Stimulated activated CD4-positive, alpha-beta T cell treated with anti-CD3 and anti-CD28 coated beads, TNF-alpha, amount 100 ng/mL, for 24 hours (primary cell): ENCODE data around the gene IL11.

Source experiments
- DNase-seq, 3 experiments: peaks; one replicate each; pipeline ENCODE4 v3.0.0-alpha.2; 2020; ENCODE audit warnings: low read depth in 3 of 3

The IL11 gene

DNA sequence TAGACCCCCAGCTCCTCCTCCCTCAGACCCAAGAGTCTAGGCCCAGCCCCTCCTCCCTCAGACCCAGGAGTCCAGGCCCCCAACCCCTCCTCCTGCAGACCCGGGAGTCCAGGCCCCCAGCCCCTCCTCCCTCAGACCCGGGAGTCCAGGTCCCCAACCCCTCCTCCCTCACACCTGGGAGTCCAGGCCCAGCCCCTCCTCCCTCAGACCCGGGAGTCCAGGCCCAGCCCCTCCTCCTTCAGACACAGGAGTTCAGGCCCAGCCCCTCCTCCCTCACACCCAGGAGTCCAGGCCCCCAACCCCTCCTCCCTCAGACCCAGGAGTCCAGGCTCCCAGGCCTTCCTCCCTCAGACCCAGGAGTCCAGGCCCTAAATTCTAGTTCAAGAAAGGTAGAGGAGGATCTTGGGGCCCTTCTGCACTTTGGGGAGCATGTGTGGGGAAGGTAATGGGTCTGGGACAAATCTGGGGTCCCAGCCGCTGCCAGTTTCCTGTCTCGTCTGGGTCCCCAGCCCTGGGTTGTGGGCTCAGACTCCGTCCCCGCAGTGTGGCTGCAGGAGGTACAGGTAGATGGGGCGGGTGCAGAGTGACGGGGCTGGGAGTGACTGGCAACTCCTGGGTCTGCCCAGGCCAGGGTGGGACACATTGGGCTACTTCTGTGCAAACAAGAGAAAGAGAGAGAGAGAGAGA is 3.2 kb upstream of the IL11 start:
- DNase-seq: no peak

GRCh38 chr19:55372316-55373081 is 2.2 kb upstream of the IL11 start:
- DNase-seq: no peak

- peak in 1 of 3 experiments; percentile 33 for DNase-seq
Observed at GRCh38 chr19:55369653-55370304, 484 bp downstream of the IL11 start.

DNA sequence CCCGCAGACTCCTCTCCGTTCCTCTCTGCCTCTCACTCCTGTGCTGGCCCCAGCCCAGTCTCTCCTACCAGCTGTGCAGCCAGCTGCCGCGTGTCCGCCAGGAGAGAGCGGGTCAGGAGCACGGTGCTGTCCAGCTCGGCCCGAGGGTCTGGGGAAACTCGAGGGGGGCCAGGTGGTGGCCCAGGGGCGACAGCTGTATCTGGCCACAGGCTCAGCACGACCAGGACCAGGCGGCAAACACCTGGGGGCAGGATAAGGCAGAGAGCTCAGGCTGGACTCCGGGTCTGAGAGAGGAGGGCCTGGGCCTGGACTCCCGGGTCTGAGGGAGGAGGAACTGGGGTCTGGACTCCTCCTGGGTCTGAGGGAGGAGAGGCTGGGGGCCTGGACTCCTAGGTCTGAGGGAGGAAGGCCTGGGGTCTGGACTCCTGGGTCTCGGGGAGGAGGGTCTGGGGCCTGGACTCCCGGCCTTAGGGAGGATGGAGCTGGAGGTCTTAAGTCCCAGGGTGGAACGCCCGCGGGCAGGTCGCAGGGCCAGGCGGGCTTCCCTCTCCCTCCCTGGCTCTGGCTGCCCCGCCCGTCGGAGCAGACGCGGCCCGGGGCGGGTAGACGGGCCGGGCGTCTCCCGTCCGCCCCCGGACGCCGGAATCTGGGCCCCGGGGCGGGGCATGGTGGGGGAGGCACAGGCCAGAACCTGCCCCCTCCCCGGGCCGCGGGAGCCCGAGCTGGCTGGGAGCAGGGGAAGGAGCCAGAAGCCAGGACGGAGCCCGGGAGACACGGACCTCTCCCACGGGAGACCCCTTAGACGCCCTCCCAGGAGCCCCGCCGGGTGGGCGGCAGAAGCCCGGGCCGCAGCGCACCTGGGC is 1.3 kb downstream of the IL11 start:
- DNase-seq: no peak

- DNase-seq: no peak
Observed at GRCh38 chr19:55368106-55368505, 2.2 kb downstream of the IL11 start.

DNA sequence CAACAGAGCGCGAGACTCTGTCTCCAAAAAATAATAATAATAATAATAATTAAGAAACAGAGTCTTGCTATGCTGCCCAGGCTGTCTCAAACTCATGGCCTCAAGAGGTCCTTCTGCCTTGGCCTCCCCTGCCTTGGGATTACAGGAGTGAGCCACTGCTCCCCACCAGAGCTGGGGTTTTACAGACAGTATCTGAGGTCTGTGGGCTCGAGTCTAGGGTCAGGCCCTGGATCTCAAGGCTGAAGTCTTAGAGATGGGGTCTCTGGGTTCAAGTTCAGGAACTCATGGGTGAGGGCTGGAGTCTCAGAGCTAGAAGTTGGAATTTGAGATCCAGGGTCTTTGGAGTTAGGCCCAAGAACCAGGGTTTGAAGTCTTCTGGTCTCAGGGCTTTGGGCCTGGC is 3.5 kb downstream of the IL11 start:
- DNase-seq: no peak

- no peak for DNase-seq
Observed at GRCh38 chr19:55365964-55366363, 4.3 kb downstream of the IL11 start.

DNA sequence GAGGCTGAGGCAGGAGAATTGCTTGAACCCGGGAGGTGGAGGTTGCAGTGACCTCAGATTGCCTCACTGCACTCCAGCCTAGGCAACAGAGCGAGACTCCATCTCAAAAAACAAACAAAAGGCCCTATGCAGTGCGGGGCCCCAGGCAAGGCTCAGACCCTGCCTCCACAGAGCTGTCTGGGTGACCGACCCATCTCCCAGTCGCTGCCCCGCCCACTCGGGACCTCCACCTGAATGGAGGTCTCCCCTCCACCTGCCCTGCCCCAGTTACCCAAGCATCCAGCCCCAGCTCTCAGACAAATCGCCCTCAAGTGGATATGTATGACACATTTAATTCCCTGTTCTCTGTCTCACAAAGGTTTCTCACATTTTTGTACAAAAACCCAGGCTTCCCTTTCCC is 5.0 kb downstream of the IL11 start:
- no peak for DNase-seq

DNA sequence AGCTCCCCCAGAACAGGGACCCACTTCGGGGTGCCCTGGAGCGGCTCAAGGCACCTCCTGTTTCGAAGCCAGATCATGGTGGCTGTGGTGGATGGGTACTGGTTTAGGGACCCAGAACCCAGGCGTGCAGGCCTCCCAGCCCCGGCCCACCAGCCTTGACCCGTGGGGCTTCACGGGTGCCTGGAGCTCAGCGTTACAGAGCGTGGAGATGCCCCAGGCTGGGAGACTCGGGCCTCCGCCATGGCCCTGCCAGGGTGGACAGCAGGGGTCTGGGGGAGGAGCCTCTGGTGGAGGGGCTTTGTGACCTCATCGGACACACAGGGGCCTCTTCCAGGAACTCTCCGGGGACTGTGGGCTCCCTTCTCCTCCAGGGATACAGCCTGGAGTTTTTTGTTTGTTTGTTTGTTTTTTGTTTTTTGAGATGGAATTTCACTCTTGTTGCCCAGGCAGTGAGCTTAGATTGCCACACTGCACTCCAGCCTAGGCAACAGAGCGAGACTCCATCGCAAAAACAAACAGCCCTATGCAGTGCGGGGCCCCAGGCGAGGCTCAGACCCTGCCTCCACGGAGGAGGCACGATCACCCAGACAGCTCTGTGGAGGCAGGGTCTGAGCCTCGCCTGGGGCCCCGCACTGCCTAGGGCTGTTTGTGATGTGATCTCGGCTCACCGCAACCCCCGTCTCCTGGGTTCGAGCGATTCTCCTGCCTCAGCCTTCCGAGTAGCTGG is 7.1 kb downstream of the IL11 start, which contains the start of gene GARIN5B:
Gene GARIN5B, minus strand, starts transcription at position 271 of the 727 bp plus-strand sequence. Its CDS starts 194 bp downstream, at position 77.
- no peak for DNase-seq

- DNase-seq: no peak
Observed at GRCh38 chr19:55362174-55362989, 7.9 kb downstream of the IL11 start.

- no peak for DNase-seq
Observed at GRCh38 chr19:55360902-55361301, 9.4 kb downstream of the IL11 start.

DNA sequence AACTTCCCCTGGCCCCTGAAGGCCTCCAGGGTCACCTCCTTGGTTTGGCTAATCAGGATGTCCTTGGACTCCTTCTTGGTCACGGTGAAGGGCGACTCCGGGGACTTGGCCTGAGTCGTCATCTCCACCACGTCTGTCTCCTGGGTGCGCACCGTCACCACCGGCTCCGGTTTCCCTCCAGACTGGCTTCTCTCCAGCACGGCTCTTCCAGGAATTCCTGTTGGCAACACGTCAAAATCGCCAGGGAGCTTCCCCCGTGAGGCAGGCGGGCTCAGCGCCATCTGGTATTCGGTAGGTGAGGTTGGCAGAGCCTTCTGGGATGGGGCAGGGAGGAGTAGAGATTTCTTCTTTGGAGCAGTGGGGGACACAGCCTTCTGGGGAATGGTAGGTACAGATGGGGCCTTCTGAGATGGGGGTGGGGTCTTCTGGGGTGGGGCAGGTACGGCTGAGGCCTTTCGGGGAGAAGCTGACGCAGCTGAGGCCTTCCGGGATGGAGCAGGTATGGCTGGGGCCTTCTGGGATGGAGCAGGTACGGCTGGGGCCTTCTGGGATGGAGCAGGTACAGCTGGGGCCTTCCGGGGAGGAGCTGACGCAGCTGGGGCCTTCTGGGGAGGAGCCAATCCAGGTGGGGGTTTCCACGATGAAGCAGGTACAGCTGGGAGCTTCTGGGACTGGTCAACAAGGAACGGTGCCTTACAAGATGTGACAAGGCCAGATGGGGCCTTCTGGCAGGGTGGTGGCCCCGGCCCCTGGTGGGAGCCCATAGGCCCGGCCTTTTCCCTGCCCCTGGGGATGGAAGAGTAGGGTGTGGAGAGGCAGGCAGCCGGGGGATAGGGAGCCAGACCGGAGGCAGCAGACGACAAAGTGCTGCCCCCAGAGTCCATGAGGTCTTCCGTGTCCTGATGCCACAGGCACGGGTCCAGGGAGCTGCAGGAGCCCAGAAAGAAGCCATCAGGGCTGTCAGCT is 11.0 kb downstream of the IL11 start:
- no peak for DNase-seq

GRCh38 chr19:55358493-55358892 is 11.8 kb downstream of the IL11 start:
- DNase-seq: no peak

GRCh38 chr19:55355213-55355821 is 14.9 kb downstream of the IL11 start:
- DNase-seq: no peak

DNA sequence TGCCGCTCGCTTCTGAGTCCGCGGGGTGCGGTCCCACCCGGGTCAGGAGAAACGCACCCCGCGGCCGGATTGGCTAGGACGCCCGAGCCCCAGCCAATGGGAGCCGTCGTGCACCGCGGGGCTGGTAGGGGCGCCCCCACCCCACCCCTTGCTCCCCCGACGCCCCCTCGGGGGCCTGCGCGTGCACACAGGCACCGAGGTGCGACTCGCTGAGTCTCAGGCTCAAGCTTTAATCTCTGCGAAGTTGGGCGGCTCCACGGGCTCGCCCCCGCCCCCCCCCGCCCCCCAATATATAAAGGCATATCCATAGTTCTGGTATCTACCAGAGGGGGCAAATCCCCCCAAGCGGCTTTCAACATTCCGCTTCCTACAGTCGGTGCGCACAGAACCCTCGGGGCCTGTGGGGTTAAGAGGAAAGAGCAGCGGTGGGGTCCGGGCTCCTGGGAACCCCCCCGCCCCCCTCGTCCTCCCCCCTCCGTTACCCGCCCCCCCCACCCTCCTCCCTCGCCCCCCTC is 15.5 kb downstream of the IL11 start, which contains the start of gene COX6B2:
Gene COX6B2, minus strand, starts transcription at position 22 of the 515 bp plus-strand sequence. CDS start 198 bp downstream, outside the sequence.
- no peak for DNase-seq

GRCh38 chr19:55353803-55354697 is 16.2 kb downstream of the IL11 start:
- peak in 2 of 3 experiments; percentile 38 to 50 for DNase-seq

GRCh38 chr19:55353356-55353802 is 16.9 kb downstream of the IL11 start:
- no peak for DNase-seq
